Duodenal mucosa (tissue), 2 donors: Measurements from ENCODE around the gene MAST4.

ENCODE experiments used
- H3K27ac ChIP-seq: one replicate; pipeline ENCODE4 v1.7.0; 2013; ENCODE audit warnings: low read depth, low read length
- H3K27me3 ChIP-seq, 2 donors: one replicate each; pipeline ENCODE4 v1.7.0; 2013; ENCODE audit warnings: low read length in 2 of 2, control low read depth in 1 of 2; ENCODE audit not compliant: insufficient read depth in 2 of 2, control insufficient read depth in 1 of 2
- H3K36me3 ChIP-seq, 2 donors: one replicate each; pipeline ENCODE4 v1.7.0; 2013; ENCODE audit warnings: low read length in 2 of 2, control low read depth in 1 of 2; ENCODE audit not compliant: insufficient read depth in 2 of 2, control insufficient read depth in 1 of 2
- H3K4me1 ChIP-seq, 2 donors: one replicate each; pipeline ENCODE4 v1.7.0; 2013; ENCODE audit warnings: low read length in 2 of 2, control low read depth in 1 of 2; ENCODE audit not compliant: insufficient read depth in 2 of 2, control insufficient read depth in 1 of 2
- H3K4me3 ChIP-seq, 2 donors: one replicate each; pipeline ENCODE4 v1.7.0; 2013; ENCODE audit warnings: low read length in 2 of 2, low read depth in 1 of 2
- H3K9ac ChIP-seq, 2 donors: one replicate each; pipeline ENCODE4 v1.7.0; 2013; ENCODE audit warnings: low read length in 2 of 2, low read depth in 1 of 2
- H3K9me3 ChIP-seq, 2 donors: one replicate each; pipeline ENCODE4 v1.7.0; 2013; ENCODE audit warnings: low read length in 2 of 2, control low read depth in 1 of 2; ENCODE audit not compliant: control insufficient read depth in 1 of 2

MAST4 gene

GRCh38 chr5:67195406-67196275 is 599.4 kb downstream of the MAST4 start:
- Histone ChIP-seq H3K9ac (no peak overlapping the region), H3K27me3 (no peaks in the 10 kb centered on the region), H3K9me3 (no peaks in the 10 kb centered on the region), H3K27ac (no peak overlapping the region), H3K4me1 (peaks cover 15 to 25% of the 10 kb centered on the region in 2 donors), H3K4me3 (no peak overlapping the region), H3K36me3 (no peaks in the 10 kb centered on the region)

- H3K4me3 ChIP-seq: peak within 1 kb of the TSS in 1 of 2 donors; percentile 19
- H3K9me3 ChIP-seq: no peaks in the 10 kb centered on the region
- H3K27me3 ChIP-seq: no peaks in the 10 kb centered on the region
- no peak within 1 kb of the TSS for H3K27ac ChIP-seq
- H3K36me3 ChIP-seq: no peaks in the 10 kb centered on the region
- H3K9ac ChIP-seq: no peak within 1 kb of the TSS
- peaks cover 15 to 22% of the 10 kb centered on the region in 2 donors for H3K4me1 ChIP-seq
Observed at GRCh38 chr5:67196537-67197059, 600.4 kb downstream of the MAST4 start, which contains the start of gene CD180. CD180 (minus strand) TSS chr5:67196799; CDS start chr5:67196641, 158 bp downstream.

- Histone ChIP-seq H3K9me3 (no peaks in the 10 kb centered on the region), H3K4me1 (peaks cover 15 to 22% of the 10 kb centered on the region in 2 donors), H3K4me3 (no peak overlapping the region), H3K27ac (no peak overlapping the region), H3K9ac (no peak overlapping the region), H3K36me3 (no peaks in the 10 kb centered on the region), H3K27me3 (no peaks in the 10 kb centered on the region)
Observed at GRCh38 chr5:67197536-67197935, 601.3 kb downstream of the MAST4 start.

DNA sequence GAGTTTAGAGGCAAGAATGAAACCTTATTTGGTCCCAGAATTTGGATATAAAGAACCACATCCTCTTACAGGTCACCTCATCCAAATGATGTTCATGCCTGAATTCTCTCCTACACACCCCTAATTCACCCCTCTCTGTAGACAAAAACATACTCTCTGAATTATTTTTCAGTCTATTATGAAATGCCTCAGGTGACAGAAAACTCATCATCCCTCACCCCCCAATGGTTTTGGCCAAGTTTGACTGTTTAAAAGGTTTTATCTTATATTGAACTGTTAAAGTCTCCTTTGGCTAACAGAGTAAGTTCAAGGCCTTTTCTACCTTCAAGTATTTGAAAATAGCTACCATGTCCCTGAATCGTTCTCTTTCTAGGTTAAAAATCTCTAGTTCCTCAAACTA is 602.7 kb downstream of the MAST4 start:
- no peaks in the 10 kb centered on the region for H3K27me3 ChIP-seq
- no peak overlapping the region for H3K9ac ChIP-seq
- no peaks in the 10 kb centered on the region for H3K36me3 ChIP-seq
- no peak overlapping the region for H3K27ac ChIP-seq
- peaks cover 9 to 11% of the 10 kb centered on the region in 2 donors for H3K4me1 ChIP-seq
- H3K4me3 ChIP-seq: no peak overlapping the region
- no peaks in the 10 kb centered on the region for H3K9me3 ChIP-seq

- Histone ChIP-seq H3K27ac (no peak overlapping the region), H3K9ac (no peak overlapping the region), H3K4me1 (peaks cover 10 to 13% of the 10 kb centered on the region in 2 donors), H3K36me3 (no peaks in the 10 kb centered on the region), H3K27me3 (no peaks in the 10 kb centered on the region), H3K9me3 (no peaks in the 10 kb centered on the region), H3K4me3 (no peak overlapping the region)
Observed at GRCh38 chr5:67199859-67200258, 603.7 kb downstream of the MAST4 start.

DNA sequence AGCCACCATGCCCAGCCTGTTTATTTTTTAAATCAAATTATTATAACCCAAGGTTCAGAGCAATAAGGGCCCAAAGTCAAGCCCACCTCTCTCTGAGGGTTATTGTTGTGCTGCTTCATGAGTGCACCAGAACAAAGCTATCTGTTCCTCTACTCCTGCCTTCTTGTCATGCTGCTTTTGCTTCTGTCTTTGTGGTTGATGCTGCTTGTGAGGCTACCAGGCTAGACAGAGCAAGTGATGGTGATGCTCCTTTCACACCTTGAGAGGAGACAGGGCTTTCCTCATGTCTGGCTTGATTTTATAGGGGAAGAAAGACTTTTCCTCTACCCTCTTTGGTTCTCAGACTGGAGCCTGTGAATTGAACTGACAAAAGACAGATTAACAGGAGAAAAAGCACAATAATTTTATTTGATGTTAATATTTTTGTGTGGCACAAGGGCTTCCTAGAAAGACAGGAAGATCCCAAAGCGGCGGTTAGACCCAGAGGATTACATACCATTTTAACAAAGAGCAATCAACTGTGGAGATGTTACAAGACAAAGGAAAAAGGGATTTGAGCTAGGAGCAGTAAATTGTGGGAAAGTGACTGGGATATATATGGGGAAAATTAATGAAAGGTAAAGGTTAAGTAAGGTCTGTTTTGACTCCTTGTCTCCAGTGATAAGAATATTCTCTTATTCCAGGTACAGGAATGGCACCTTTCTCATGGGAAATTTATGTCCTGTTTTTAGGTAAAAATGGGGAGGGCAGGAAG is 604.8 kb downstream of the MAST4 start:
- Histone ChIP-seq H3K9ac (no peak overlapping the region), H3K4me1 (peaks cover 14 to 18% of the 10 kb centered on the region in 2 donors), H3K27ac (no peak overlapping the region), H3K27me3 (no peaks in the 10 kb centered on the region), H3K9me3 (no peaks in the 10 kb centered on the region), H3K36me3 (no peaks in the 10 kb centered on the region), H3K4me3 (no peak overlapping the region)

GRCh38 chr5:67201897-67202549 is 605.8 kb downstream of the MAST4 start:
- Histone ChIP-seq H3K27me3 (no peaks in the 10 kb centered on the region), H3K36me3 (no peaks in the 10 kb centered on the region), H3K27ac (no peak overlapping the region), H3K9ac (no peak overlapping the region), H3K4me3 (no peak overlapping the region), H3K4me1 (peaks cover 13 to 19% of the 10 kb centered on the region in 2 donors), H3K9me3 (no peaks in the 10 kb centered on the region)

DNA sequence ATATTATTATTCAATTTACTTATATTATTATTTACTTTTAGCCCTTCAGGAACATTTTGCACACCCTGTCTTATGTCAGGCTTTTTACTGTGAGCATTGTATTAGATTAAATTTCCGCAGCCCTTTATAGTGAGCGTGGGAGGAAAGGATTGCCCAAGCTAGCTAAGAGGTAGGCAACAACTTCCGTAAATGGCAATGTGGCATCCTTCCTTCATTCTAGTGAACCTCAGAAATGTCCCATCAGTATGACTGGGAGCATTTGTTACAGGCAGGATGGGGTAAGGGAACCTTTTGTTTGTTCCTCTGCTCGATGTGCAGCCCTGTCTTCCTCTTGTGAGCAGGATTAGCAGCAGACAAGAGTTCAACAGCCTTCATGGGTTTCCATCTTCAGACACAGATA is 606.6 kb downstream of the MAST4 start:
- Histone ChIP-seq H3K9me3 (no peaks in the 10 kb centered on the region), H3K9ac (no peak overlapping the region), H3K36me3 (no peaks in the 10 kb centered on the region), H3K4me1 (peaks cover 9 to 17% of the 10 kb centered on the region in 2 donors), H3K27me3 (no peaks in the 10 kb centered on the region), H3K4me3 (no peak overlapping the region), H3K27ac (no peak overlapping the region)

DNA sequence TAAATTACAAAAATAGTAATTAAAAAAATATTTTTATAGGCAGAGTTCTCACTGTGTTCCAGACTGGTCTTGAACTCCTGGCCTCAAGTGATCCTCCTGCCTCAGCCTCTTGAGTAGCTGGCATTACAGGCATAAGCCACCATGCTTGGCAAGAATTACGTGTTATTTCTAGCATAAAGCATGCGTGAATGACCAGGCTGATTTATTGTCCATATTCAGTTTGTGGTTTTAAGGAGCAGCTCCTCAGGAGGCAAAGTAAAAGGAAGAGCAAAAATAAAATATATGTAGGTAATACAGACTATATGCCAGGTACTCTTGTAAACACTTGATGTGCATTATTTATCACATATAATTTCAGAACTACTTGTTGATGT is 607.5 kb downstream of the MAST4 start:
- H3K9me3 ChIP-seq: no peaks in the 10 kb centered on the region
- no peaks in the 10 kb centered on the region for H3K36me3 ChIP-seq
- no peak overlapping the region for H3K4me3 ChIP-seq
- H3K27me3 ChIP-seq: no peaks in the 10 kb centered on the region
- H3K27ac ChIP-seq: no peak overlapping the region
- H3K4me1 ChIP-seq: peaks cover 9 to 17% of the 10 kb centered on the region in 2 donors
- H3K9ac ChIP-seq: no peak overlapping the region
